Mucosa of stomach (tissue), 1 donor: ENCODE data around the gene RPL27A.

ENCODE experiments used
- H3K27me3 ChIP-seq: one replicate; pipeline ENCODE4 v1.7.0; 2013; ENCODE audit warnings: mild to moderate bottlenecking, low read length; ENCODE audit not compliant: control insufficient read depth, insufficient read depth
- H3K36me3 ChIP-seq: one replicate; pipeline ENCODE4 v1.7.0; 2013; ENCODE audit warnings: low read length; ENCODE audit not compliant: control insufficient read depth, insufficient read depth
- H3K4me1 ChIP-seq: one replicate; pipeline ENCODE4 v1.7.0; 2013; ENCODE audit warnings: mild to moderate bottlenecking, low read length; ENCODE audit not compliant: control insufficient read depth, insufficient read depth
- H3K4me3 ChIP-seq: one replicate; pipeline ENCODE4 v1.7.0; 2013; ENCODE audit warnings: low read length
- H3K9ac ChIP-seq: one replicate; pipeline ENCODE4 v1.7.0; 2013; ENCODE audit warnings: mild to moderate bottlenecking, low read length, moderate library complexity
- H3K9me3 ChIP-seq: one replicate; pipeline ENCODE4 v1.7.0; 2013; ENCODE audit warnings: mild to moderate bottlenecking, low read length, moderate library complexity; ENCODE audit not compliant: control insufficient read depth
- donor health status: Pancreatic carcinoma.

Gene RPL27A

GRCh38 chr11:8706673-8707432 lies 24.3 kb downstream of the RPL27A start:
- Histone ChIP-seq H3K4me3 (no peak overlapping the region), H3K27me3 (no peaks in the 10 kb centered on the region), H3K36me3 (peaks cover 34% of the 10 kb centered on the region), H3K9ac (no peak overlapping the region), H3K9me3 (no peaks in the 10 kb centered on the region), H3K4me1 (peaks cover 11% of the 10 kb centered on the region)

GRCh38 chr11:8707541-8708191 lies 25.1 kb downstream of the RPL27A start:
- Histone ChIP-seq H3K4me1 (peaks cover 11% of the 10 kb centered on the region), H3K27me3 (no peaks in the 10 kb centered on the region), H3K9ac (no peak overlapping the region), H3K36me3 (peaks cover 32% of the 10 kb centered on the region), H3K4me3 (no peak overlapping the region), H3K9me3 (no peaks in the 10 kb centered on the region)

GRCh38 chr11:8709002-8709672 lies 26.5 kb downstream of the RPL27A start:
- Histone ChIP-seq H3K4me1 (peaks cover 11% of the 10 kb centered on the region), H3K4me3 (no peak overlapping the region), H3K36me3 (peaks cover 25% of the 10 kb centered on the region), H3K27me3 (no peaks in the 10 kb centered on the region), H3K9me3 (no peaks in the 10 kb centered on the region), H3K9ac (no peak overlapping the region)

GRCh38 chr11:8709777-8710176 lies 27.2 kb downstream of the RPL27A start:
- peaks cover 11% of the 10 kb centered on the region for H3K4me1 ChIP-seq
- peaks cover 25% of the 10 kb centered on the region for H3K36me3 ChIP-seq

GRCh38 chr11:8711895-8712442 lies 29.4 kb downstream of the RPL27A start:
- H3K9ac ChIP-seq, result no peak overlapping the region
- H3K27me3 ChIP-seq, result no peaks in the 10 kb centered on the region
- peaks cover 16% of the 10 kb centered on the region for H3K36me3 ChIP-seq
- no peaks in the 10 kb centered on the region for H3K9me3 ChIP-seq
- peaks cover 17% of the 10 kb centered on the region for H3K4me1 ChIP-seq
- H3K4me3 ChIP-seq, result no peak overlapping the region

More at GRCh38 chr11:8709777-8710176, 27.2 kb downstream of the RPL27A start:
- H3K9ac ChIP-seq, result no peak overlapping the region
- H3K4me3 ChIP-seq, result no peak overlapping the region
- no peaks in the 10 kb centered on the region for H3K9me3 ChIP-seq
- no peaks in the 10 kb centered on the region for H3K27me3 ChIP-seq

- no peak overlapping the region for H3K9ac ChIP-seq
- peaks cover 22% of the 10 kb centered on the region for H3K4me1 ChIP-seq
- no peak overlapping the region for H3K4me3 ChIP-seq
- H3K36me3 ChIP-seq, result peaks cover 12% of the 10 kb centered on the region
- H3K27me3 ChIP-seq, result no peaks in the 10 kb centered on the region
- H3K9me3 ChIP-seq, result no peaks in the 10 kb centered on the region
These were observed 29.9 kb downstream of the RPL27A start for GRCh38 chr11:8712506-8712905.

- Histone ChIP-seq H3K4me3 (no peak overlapping the region), H3K9ac (no peak overlapping the region), H3K9me3 (no peaks in the 10 kb centered on the region), H3K4me1 (peaks cover 24% of the 10 kb centered on the region), H3K27me3 (no peaks in the 10 kb centered on the region), H3K36me3 (no peaks in the 10 kb centered on the region)
These were observed 31.3 kb downstream of the RPL27A start for GRCh38 chr11:8713760-8714454.

GRCh38 chr11:8714622-8715225 lies 32.1 kb downstream of the RPL27A start:
- H3K4me1 ChIP-seq, result peaks cover 32% of the 10 kb centered on the region

GRCh38 chr11:8715501-8715900 lies 32.9 kb downstream of the RPL27A start:
- H3K4me1 ChIP-seq, result peaks cover 40% of the 10 kb centered on the region
- H3K9ac ChIP-seq, result no peak overlapping the region
- no peaks in the 10 kb centered on the region for H3K27me3 ChIP-seq
- H3K4me3 ChIP-seq, result no peak overlapping the region
- H3K36me3 ChIP-seq, result no peaks in the 10 kb centered on the region
- no peaks in the 10 kb centered on the region for H3K9me3 ChIP-seq

More at GRCh38 chr11:8714622-8715225, 32.1 kb downstream of the RPL27A start:
- Histone ChIP-seq H3K27me3 (no peaks in the 10 kb centered on the region), H3K9me3 (no peaks in the 10 kb centered on the region), H3K9ac (no peak overlapping the region), H3K36me3 (no peaks in the 10 kb centered on the region), H3K4me3 (no peak overlapping the region)

- H3K27me3 ChIP-seq, result no peaks in the 10 kb centered on the region
- H3K36me3 ChIP-seq, result no peaks in the 10 kb centered on the region
- peaks cover 60% of the 10 kb centered on the region for H3K4me1 ChIP-seq
- peak overlapping the region; percentile 35 for H3K9ac ChIP-seq
- H3K4me3 ChIP-seq, result no peak overlapping the region
- no peaks in the 10 kb centered on the region for H3K9me3 ChIP-seq
These were observed 34.9 kb downstream of the RPL27A start for GRCh38 chr11:8717544-8717875.

GRCh38 chr11:8717876-8718753 lies 35.5 kb downstream of the RPL27A start:
- Histone ChIP-seq H3K36me3 (no peaks in the 10 kb centered on the region), H3K4me3 (no peak overlapping the region), H3K27me3 (no peaks in the 10 kb centered on the region), H3K4me1 (peaks cover 66% of the 10 kb centered on the region), H3K9ac (peak overlapping the region; percentile 35), H3K9me3 (no peaks in the 10 kb centered on the region)
